ENCODE measurements around the gene KIFC3. TPM values are rescaled to one million over a fixed set of nuclear protein-coding genes. Genes with fewer than 3 reads are reported as not detected.

Gene KIFC3
- total RNA-seq, 1 donor from 2014 or later, result 0.27 TPM

- ATAC-seq (ENCODE audit: low read depth) (no peak), DNase-seq (no peak)
- ChIA-PET CTCF (no interaction called here), POLR2A (no interaction called here)
- no peak for TF ChIP-seq CTCF (IDR thresholded peaks at IDR 0.05)
- Mint-ChIP-seq H3K4me1 (no peaks in the 10 kb centered on the region), H3K36me3 (ENCODE audit: low read depth) (no peaks in the 10 kb centered on the region), H3K9me3 (no peaks in the 10 kb centered on the region), H3K27ac (no peak overlapping the region), H3K4me3 (no peak overlapping the region), H3K27me3 (peaks cover 14% of the 10 kb centered on the region)
- intact Hi-C loops (cut with micrococcal nuclease), result no loop called here
Observed at GRCh38 chr16:57828272-57829161, 26.2 kb upstream of the KIFC3 start.

GRCh38 chr16:57826706-57827625, 24.7 kb upstream of the KIFC3 start:
- Mint-ChIP-seq H3K27me3 (peaks cover 8% of the 10 kb centered on the region), H3K27ac (no peak overlapping the region), H3K4me3 (no peak overlapping the region), H3K9me3 (no peaks in the 10 kb centered on the region), H3K4me1 (no peaks in the 10 kb centered on the region), H3K36me3 (ENCODE audit: low read depth) (no peaks in the 10 kb centered on the region)
- TF ChIP-seq CTCF (IDR thresholded peaks at IDR 0.05), result no peak
- POLR2A ChIA-PET, result no interaction called here
- CTCF ChIA-PET, result no interaction called here
- intact Hi-C loops (cut with micrococcal nuclease), result no loop called here
- DNase-seq (no peak), ATAC-seq (ENCODE audit: low read depth) (no peak)

- ATAC-seq (ENCODE audit: low read depth) (no peak), DNase-seq (no peak)
- no peaks in the 10 kb centered on the region for H3K4me1 Mint-ChIP-seq
- H3K9me3 Mint-ChIP-seq, result no peaks in the 10 kb centered on the region
- no peaks in the 10 kb centered on the region for H3K36me3 Mint-ChIP-seq (ENCODE audit: low read depth)
- CTCF ChIA-PET, result no interaction called here
- H3K4me3 Mint-ChIP-seq, result no peak overlapping the region
- intact Hi-C loops (cut with micrococcal nuclease), result no loop called here
- peaks cover 8% of the 10 kb centered on the region for H3K27me3 Mint-ChIP-seq
- no peak for TF ChIP-seq CTCF (IDR thresholded peaks at IDR 0.05)
- POLR2A ChIA-PET, result no interaction called here
- H3K27ac Mint-ChIP-seq, result no peak overlapping the region
Observed at GRCh38 chr16:57826052-57826451, 23.8 kb upstream of the KIFC3 start.

- ChIA-PET POLR2A (no interaction called here), CTCF (no interaction called here)
- Mint-ChIP-seq H3K27ac (no peak overlapping the region), H3K27me3 (peaks cover 8% of the 10 kb centered on the region), H3K4me3 (no peak overlapping the region), H3K4me1 (no peaks in the 10 kb centered on the region), H3K9me3 (no peaks in the 10 kb centered on the region), H3K36me3 (ENCODE audit: low read depth) (no peaks in the 10 kb centered on the region)
- TF ChIP-seq CTCF (IDR thresholded peaks at IDR 0.05), result no peak
- DNase-seq (no peak), ATAC-seq (ENCODE audit: low read depth) (no peak)
- intact Hi-C loops (cut with micrococcal nuclease), result no loop called here
Observed at GRCh38 chr16:57825298-57826044, 23.2 kb upstream of the KIFC3 start.

Data from activated B cell treated with CpG ODN at 0.5 μM for 24 hours (primary cell).